H9 (cell line): Measurements from ENCODE around the gene AKT3. TPM values are rescaled to one million over a fixed set of nuclear protein-coding genes. Genes with fewer than 3 reads are reported as not detected.

ENCODE experiments used
- DNase-seq: peaks from one replicate; pipeline ENCODE4 v3.0.0-alpha.2; 2017
- H2AFZ ChIP-seq: one replicate; pipeline ENCODE4 v1.6.1; 2013; ENCODE audit warnings: mild to moderate bottlenecking, low read length, control low read depth, moderate library complexity
- H2AK5ac ChIP-seq: 2 replicates; pipeline ENCODE4 v1.6.1; 2013; ENCODE audit warnings: low read length, control low read depth, mixed read lengths; ENCODE audit not compliant: insufficient read length
- H2BK120ac ChIP-seq: one replicate; pipeline ENCODE4 v1.6.1; 2013; ENCODE audit warnings: low read depth, mild to moderate bottlenecking, low read length, control low read depth, inconsistent platforms; ENCODE audit not compliant: poor library complexity, severe bottlenecking
- H2BK12ac ChIP-seq: 2 replicates; pipeline ENCODE4 v1.6.1; 2013; ENCODE audit warnings: low read length, control low read depth, mixed read lengths, low read depth; ENCODE audit not compliant: insufficient read length
- H2BK15ac ChIP-seq: 2 replicates; pipeline ENCODE4 v1.6.1; 2013; ENCODE audit warnings: low read depth, low read length, control low read depth
- H2BK20ac ChIP-seq: one replicate; pipeline ENCODE4 v1.6.1; 2013; ENCODE audit warnings: low read depth, mild to moderate bottlenecking, low read length, control low read depth, inconsistent platforms; ENCODE audit not compliant: poor library complexity, severe bottlenecking
- H2BK5ac ChIP-seq: 2 replicates; pipeline ENCODE4 v1.6.1; 2013; ENCODE audit warnings: low read length, control low read depth, mixed read lengths; ENCODE audit not compliant: insufficient read length
- H3K14ac ChIP-seq: 2 replicates; pipeline ENCODE4 v1.6.1; 2013; ENCODE audit warnings: low read length, control low read depth; ENCODE audit not compliant: insufficient read depth
- H3K18ac ChIP-seq: 2 replicates; pipeline ENCODE4 v1.6.1; 2013; ENCODE audit warnings: low read depth, mild to moderate bottlenecking, mixed read lengths, low read length, control low read depth; ENCODE audit not compliant: insufficient read length
- H3K23ac ChIP-seq: 2 replicates; pipeline ENCODE4 v1.6.1; 2013; ENCODE audit warnings: low read length, control low read depth, mixed read lengths, low read depth; ENCODE audit not compliant: insufficient read length
- H3K23me2 ChIP-seq: 2 replicates; pipeline ENCODE4 v1.6.1; 2013; ENCODE audit warnings: low read depth, mild to moderate bottlenecking, mixed read lengths, low read length, control low read depth; ENCODE audit not compliant: insufficient read length, poor library complexity, severe bottlenecking
- H3K27ac ChIP-seq: 2 replicates; pipeline ENCODE4 v1.5.1; 2013; ENCODE audit warnings: low read length, control low read depth, mixed read lengths, low read depth; ENCODE audit not compliant: insufficient read length
- H3K27me3 ChIP-seq: 2 replicates; pipeline ENCODE4 v1.6.1; 2013; ENCODE audit warnings: low read length, control low read depth, inconsistent platforms; ENCODE audit not compliant: insufficient read depth
- H3K4ac ChIP-seq: 2 replicates; pipeline ENCODE4 v1.6.1; 2013; ENCODE audit warnings: low read depth, mild to moderate bottlenecking, control low read depth, inconsistent platforms, low read length, moderate library complexity
- H3K4me1 ChIP-seq: 2 replicates; pipeline ENCODE4 v1.6.1; 2013; ENCODE audit warnings: low read length, control low read depth, inconsistent platforms; ENCODE audit not compliant: insufficient read depth
- H3K4me2 ChIP-seq: 2 replicates; pipeline ENCODE4 v1.6.1; 2013; ENCODE audit warnings: low read length, control low read depth, mixed read lengths; ENCODE audit not compliant: insufficient read length, insufficient read depth
- H3K56ac ChIP-seq: 2 replicates; pipeline ENCODE4 v1.6.1; 2013; ENCODE audit warnings: low read depth, mild to moderate bottlenecking, mixed read lengths, low read length, control low read depth; ENCODE audit not compliant: insufficient read length
- H3K79me1 ChIP-seq: 2 replicates; pipeline ENCODE4 v1.6.1; 2013; ENCODE audit warnings: low read depth, mild to moderate bottlenecking, moderate library complexity, low read length, control low read depth, inconsistent platforms; ENCODE audit not compliant: insufficient read depth, poor library complexity, severe bottlenecking
- H3K79me2 ChIP-seq: 2 replicates; pipeline ENCODE4 v1.6.1; 2013; ENCODE audit warnings: low read length, control low read depth, inconsistent platforms; ENCODE audit not compliant: insufficient read depth
- H3K9ac ChIP-seq: 2 replicates; pipeline ENCODE4 v1.6.1; 2013; ENCODE audit warnings: low read length, control low read depth, mixed read lengths; ENCODE audit not compliant: insufficient read length; ENCODE audit errors: extremely low read depth
- H3K9me3 ChIP-seq: one replicate; pipeline ENCODE4 v1.6.1; 2013; ENCODE audit warnings: low read depth, low read length, inconsistent platforms; ENCODE audit not compliant: control insufficient read depth
- H3T11ph ChIP-seq: one replicate; pipeline ENCODE4 v1.6.1; 2013; ENCODE audit warnings: mild to moderate bottlenecking, low read length, control low read depth, inconsistent platforms
- H4K20me1 ChIP-seq: one replicate; pipeline ENCODE4 v1.6.1; 2013; ENCODE audit not compliant: control insufficient read depth, insufficient read length, insufficient read depth
- H4K5ac ChIP-seq: 2 replicates; pipeline ENCODE4 v1.6.1; 2013; ENCODE audit warnings: low read depth, mild to moderate bottlenecking, mixed read lengths, low read length, control low read depth; ENCODE audit not compliant: insufficient read length
- H4K8ac ChIP-seq: replicated peaks from 2 replicates; pipeline ENCODE4 v1.6.1; 2013; ENCODE audit warnings: low read length, control low read depth, mixed read lengths, low read depth; ENCODE audit not compliant: insufficient read length
- H4K91ac ChIP-seq: 2 replicates; pipeline ENCODE4 v1.6.1; 2013; ENCODE audit warnings: low read depth, mild to moderate bottlenecking, moderate library complexity, mixed read lengths, low read length, control low read depth; ENCODE audit not compliant: insufficient read length
- H3K27ac Mint-ChIP-seq, 3 experiments: 2 replicates in 2 of 3; 3 replicates in 1 of 3; pipeline ENCODE4 v1.8.0; 2020 to 2021; ENCODE audit warnings: mixed read lengths in 3 of 3, mild to moderate bottlenecking in 1 of 3, moderate library complexity in 1 of 3
- H3K27me3 Mint-ChIP-seq: 2 replicates; pipeline ENCODE4 v1.8.0; 2021; ENCODE audit warnings: low read depth, mild to moderate bottlenecking, moderate library complexity, mixed read lengths
- H3K36me3 Mint-ChIP-seq, 3 experiments: 2 replicates in 2 of 3; 3 replicates in 1 of 3; pipeline ENCODE4 v1.8.0; 2020 to 2021; ENCODE audit warnings: low read depth in 3 of 3, mixed read lengths in 3 of 3; ENCODE audit not compliant: insufficient read depth in 1 of 3
- H3K4me1 Mint-ChIP-seq, 2 experiments: 2 replicates each; pipeline ENCODE4 v1.8.0; 2020; ENCODE audit warnings: mixed read lengths in 2 of 2
- H3K4me3 Mint-ChIP-seq, 2 experiments: 2 replicates in 1 of 2; 3 replicates in 1 of 2; pipeline ENCODE4 v1.8.0; 2020 to 2021; ENCODE audit warnings: mild to moderate bottlenecking in 2 of 2, mixed read lengths in 2 of 2, moderate library complexity in 1 of 2
- H3K9me3 Mint-ChIP-seq, 2 experiments: 2 replicates in 1 of 2; 3 replicates in 1 of 2; pipeline ENCODE4 v1.8.0; 2020; ENCODE audit warnings: mild to moderate bottlenecking in 2 of 2, mixed read lengths in 2 of 2, moderate library complexity in 1 of 2
- CTCF ChIP-seq: fragments of 200-600 bp; sonication (generic); conservative IDR thresholded peaks from 3 replicates; pipeline ENCODE4 v1.8.0; 2021; ENCODE audit warnings: antibody characterized with exemption, mild to moderate bottlenecking
- WGBS: extraction: QIAGEN DNeasy Blood & Tissue Kit; methylation state at CpG from one replicate; pipeline ENCODE4 v1.1.7; 2013; ENCODE audit warnings: missing lambda C conversion rate, low lambda C conversion rate, mixed read lengths; ENCODE audit not compliant: insufficient read length; ENCODE audit errors: extremely low coverage; 5-methylcytosine and 5-hydroxymethylcytosine counted together
- total RNA-seq: library from RNA; stranded (reverse); gene quantifications from 2 replicates; pipeline ENCODE4 v1.2.1, GENCODE V29; 2021

The AKT3 gene
- total RNA-seq, 1 experiment from 2014 or later, result 27.8 TPM

DNA sequence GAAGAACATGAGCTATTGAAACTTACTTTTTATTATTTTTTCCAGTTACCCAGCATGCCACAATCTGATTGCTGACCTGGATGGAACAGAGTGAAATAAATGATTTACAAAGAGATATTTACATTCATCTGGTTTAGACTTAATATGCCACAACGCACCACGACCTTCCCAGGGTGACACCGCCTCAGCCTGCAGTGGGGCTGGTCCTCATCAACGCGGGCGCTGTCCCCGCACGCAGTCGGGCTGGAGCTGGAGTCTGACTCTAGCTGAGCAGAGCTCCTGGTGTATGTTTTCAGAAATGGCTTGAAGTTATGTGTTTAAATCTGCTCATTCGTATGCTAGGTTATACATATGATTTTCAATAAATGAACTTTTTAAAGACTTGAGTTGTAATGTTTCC is 350.3 kb downstream of the AKT3 start:
- Histone ChIP-seq H2BK12ac (no peak overlapping the region), H3K79me1 (no peaks in the 10 kb centered on the region), H3K56ac (no peak overlapping the region), H3K27ac (no peak overlapping the region), H3K27me3 (no peaks in the 10 kb centered on the region), H3K4me2 (no peak overlapping the region), H2AFZ (no peak overlapping the region), H3K4me1 (peaks cover 11% of the 10 kb centered on the region; the same call in 1 of the 2 replicates), H4K91ac (no peak overlapping the region), H4K20me1 (no peaks in the 10 kb centered on the region), H3K9ac (no peak overlapping the region), H3K18ac (no peak overlapping the region), H4K8ac (no peak overlapping the region), H2BK15ac (no peak overlapping the region), H3K9me3 (no peaks in the 10 kb centered on the region), H3K4ac (no peak overlapping the region), H2BK5ac (no peak overlapping the region), H4K5ac (no peak overlapping the region), H3K23ac (no peak overlapping the region), H3T11ph (no peak overlapping the region), H2BK120ac (no peak overlapping the region), H3K14ac (no peak overlapping the region), H2BK20ac (no peak overlapping the region), H3K23me2 (no peaks in the 10 kb centered on the region), H2AK5ac (no peak overlapping the region), H3K79me2 (no peaks in the 10 kb centered on the region)
- Mint-ChIP-seq H3K4me1 (peaks cover 30 to 35% of the 10 kb centered on the region in 2 experiments), H3K4me3 (no peak overlapping the region), H3K9me3 (no peaks in the 10 kb centered on the region), H3K36me3 (peaks cover 0 to 5% (median 3%) of the 10 kb centered on the region in 3 experiments; a peak in 5 of 7 replicates), H3K27me3 (no peaks in the 10 kb centered on the region), H3K27ac (no peak overlapping the region)
- no CpG with 5 or more reads among the region's 10 CpGs for WGBS
- no peak for TF ChIP-seq CTCF
- no peak for DNase-seq
